ENCODE measurements around the gene SLC9A9. TPM values are rescaled to one million over a fixed set of nuclear protein-coding genes. Genes with fewer than 3 reads are reported as not detected.
"Not testable (repeated sequence)": the region's sequence is repeated elsewhere in the genome, so short reads cannot be mapped to it uniquely, and the experiment has no call there.

The SLC9A9 gene
- total RNA-seq, 4 donors from 2014 or later: 1.7 to 8.2 (median 3.6) TPM

GRCh38 chr3:143436231-143436930, 411.9 kb downstream of the SLC9A9 start:
- H3K4me1 ChIP-seq: no peaks in the 10 kb centered on the region
- DNase-seq: no peak
- in situ Hi-C loops (cut with MboI; ENCODE audit: low sequenced_read_pairs in 4 of 4): no loop called here
- ATAC-seq: no peak
- intact Hi-C loops (cut with DNase I; ENCODE audit: low total_unique reads): no loop called here
- H3K27me3 ChIP-seq: no peaks in the 10 kb centered on the region
- H3K4me3 ChIP-seq: no peak overlapping the region
- no peak overlapping the region for H3K27ac ChIP-seq
- no peak for TF ChIP-seq CTCF (IDR thresholded peaks at IDR 0.05 in 4 of 5, conservative IDR thresholded peaks at IDR 0.05 in 1 of 5)
- TF ChIP-seq POLR2A (IDR thresholded peaks at IDR 0.05): no peak
- no peaks in the 10 kb centered on the region for H3K36me3 ChIP-seq
- no peaks in the 10 kb centered on the region for H3K9me3 ChIP-seq

- no peak for TF ChIP-seq CTCF (IDR thresholded peaks at IDR 0.05 in 4 of 5, conservative IDR thresholded peaks at IDR 0.05 in 1 of 5)
- no peak for TF ChIP-seq POLR2A (IDR thresholded peaks at IDR 0.05)
- Histone ChIP-seq H3K9me3 (no peaks in the 10 kb centered on the region), H3K4me3 (no peak overlapping the region), H3K36me3 (no peaks in the 10 kb centered on the region), H3K27ac (no peak overlapping the region), H3K27me3 (no peaks in the 10 kb centered on the region), H3K4me1 (no peaks in the 10 kb centered on the region)
- in situ Hi-C loops (cut with MboI; ENCODE audit: low sequenced_read_pairs in 4 of 4): no loop called here
- intact Hi-C loops (cut with DNase I; ENCODE audit: low total_unique reads): loop anchor here (5.0 kb wide), 1 partner anchor 208 kb away; no protein-coding TSS in a partner anchor
- DNase-seq (no peak), ATAC-seq (no peak)
Observed at GRCh38 chr3:143433787-143434378, 414.4 kb downstream of the SLC9A9 start.

GRCh38 chr3:143431298-143431697, 417.0 kb downstream of the SLC9A9 start:
- H3K27ac ChIP-seq; H3K4me1 ChIP-seq; ATAC-seq; H3K27me3 ChIP-seq; H3K36me3 ChIP-seq; H3K9me3 ChIP-seq; H3K4me3 ChIP-seq; in situ Hi-C loops (cut with MboI; ENCODE audit: low sequenced_read_pairs in 4 of 4); DNase-seq: not testable (repeated sequence)
- intact Hi-C loops (cut with DNase I; ENCODE audit: low total_unique reads): loop anchor here (5.0 kb wide), 1 partner anchor 211 kb away; no protein-coding TSS in a partner anchor

- ATAC-seq (no peak), DNase-seq (no peak)
- H3K4me1 ChIP-seq: no peaks in the 10 kb centered on the region
- no peaks in the 10 kb centered on the region for H3K36me3 ChIP-seq
- no peak for TF ChIP-seq CTCF (IDR thresholded peaks at IDR 0.05 in 4 of 5, conservative IDR thresholded peaks at IDR 0.05 in 1 of 5)
- no peak for TF ChIP-seq POLR2A (IDR thresholded peaks at IDR 0.05)
- H3K9me3 ChIP-seq: no peaks in the 10 kb centered on the region
- H3K27ac ChIP-seq: no peak overlapping the region
- H3K4me3 ChIP-seq: no peak overlapping the region
- in situ Hi-C loops (cut with MboI; ENCODE audit: low sequenced_read_pairs in 4 of 4): no loop called here
- intact Hi-C loops (cut with DNase I; ENCODE audit: low total_unique reads): loop anchor here (5.0 kb wide), 1 partner anchor 212 kb away; no protein-coding TSS in a partner anchor
- no peaks in the 10 kb centered on the region for H3K27me3 ChIP-seq
Observed at GRCh38 chr3:143430568-143430967, 417.7 kb downstream of the SLC9A9 start.

- Histone ChIP-seq H3K27ac (no peak overlapping the region), H3K36me3 (no peaks in the 10 kb centered on the region), H3K4me3 (no peak overlapping the region), H3K4me1 (no peaks in the 10 kb centered on the region), H3K27me3 (no peaks in the 10 kb centered on the region), H3K9me3 (no peaks in the 10 kb centered on the region)
- intact Hi-C loops (cut with DNase I; ENCODE audit: low total_unique reads) (loop anchor here (5.0 kb wide), 1 partner anchor 212 kb away; no protein-coding TSS in a partner anchor), in situ Hi-C loops (cut with MboI; ENCODE audit: low sequenced_read_pairs in 4 of 4) (no loop called here)
- ATAC-seq (no peak), DNase-seq (no peak)
- TF ChIP-seq POLR2A (IDR thresholded peaks at IDR 0.05) (no peak), CTCF (IDR thresholded peaks at IDR 0.05 in 4 of 5, conservative IDR thresholded peaks at IDR 0.05 in 1 of 5) (no peak)
Observed at GRCh38 chr3:143429628-143430514, 418.4 kb downstream of the SLC9A9 start.
